Measurements from ENCODE around the gene TRPC6. TPM values are rescaled to one million over a fixed set of nuclear protein-coding genes. Genes with fewer than 3 reads are reported as not detected.

TRPC6 gene
- polyA plus RNA-seq, 1 donor from 2014 or later, result 0.11 TPM

- H3K9ac ChIP-seq (ENCODE audit: low read length), result no peak overlapping the region
- TF ChIP-seq TAF1 (IDR thresholded peaks at IDR 0.05; ENCODE audit: low read depth) (no peak), MXI1 (conservative IDR thresholded peaks at IDR 0.05; ENCODE audit: poor library complexity, severe bottlenecking) (no peak), RAD21 (conservative IDR thresholded peaks at IDR 0.05) (no peak), EP300 (conservative IDR thresholded peaks at IDR 0.05; ENCODE audit: poor library complexity, severe bottlenecking) (no peak), POLR2AphosphoS5 (IDR thresholded peaks at IDR 0.05) (no peak), SMC3 (conservative IDR thresholded peaks at IDR 0.05; ENCODE audit: poor library complexity) (no peak), EZH2 (IDR thresholded peaks at IDR 0.05; ENCODE audit: borderline replicate concordance, insufficient read depth, low read length, poor library complexity, severe bottlenecking) (no peak), CTCF (IDR thresholded peaks at IDR 0.05; ENCODE audit: poor library complexity, severe bottlenecking) (no peak)
- TF ChIP-seq, protein P1, sequence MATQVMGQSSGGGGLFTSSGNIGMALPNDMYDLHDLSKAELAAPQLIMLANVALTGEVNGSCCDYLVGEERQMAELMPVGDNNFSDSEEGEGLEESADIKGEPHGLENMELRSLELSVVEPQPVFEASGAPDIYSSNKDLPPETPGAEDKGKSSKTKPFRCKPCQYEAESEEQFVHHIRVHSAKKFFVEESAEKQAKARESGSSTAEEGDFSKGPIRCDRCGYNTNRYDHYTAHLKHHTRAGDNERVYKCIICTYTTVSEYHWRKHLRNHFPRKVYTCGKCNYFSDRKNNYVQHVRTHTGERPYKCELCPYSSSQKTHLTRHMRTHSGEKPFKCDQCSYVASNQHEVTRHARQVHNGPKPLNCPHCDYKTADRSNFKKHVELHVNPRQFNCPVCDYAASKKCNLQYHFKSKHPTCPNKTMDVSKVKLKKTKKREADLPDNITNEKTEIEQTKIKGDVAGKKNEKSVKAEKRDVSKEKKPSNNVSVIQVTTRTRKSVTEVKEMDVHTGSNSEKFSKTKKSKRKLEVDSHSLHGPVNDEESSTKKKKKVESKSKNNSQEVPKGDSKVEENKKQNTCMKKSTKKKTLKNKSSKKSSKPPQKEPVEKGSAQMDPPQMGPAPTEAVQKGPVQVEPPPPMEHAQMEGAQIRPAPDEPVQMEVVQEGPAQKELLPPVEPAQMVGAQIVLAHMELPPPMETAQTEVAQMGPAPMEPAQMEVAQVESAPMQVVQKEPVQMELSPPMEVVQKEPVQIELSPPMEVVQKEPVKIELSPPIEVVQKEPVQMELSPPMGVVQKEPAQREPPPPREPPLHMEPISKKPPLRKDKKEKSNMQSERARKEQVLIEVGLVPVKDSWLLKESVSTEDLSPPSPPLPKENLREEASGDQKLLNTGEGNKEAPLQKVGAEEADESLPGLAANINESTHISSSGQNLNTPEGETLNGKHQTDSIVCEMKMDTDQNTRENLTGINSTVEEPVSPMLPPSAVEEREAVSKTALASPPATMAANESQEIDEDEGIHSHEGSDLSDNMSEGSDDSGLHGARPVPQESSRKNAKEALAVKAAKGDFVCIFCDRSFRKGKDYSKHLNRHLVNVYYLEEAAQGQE (IDR thresholded peaks at IDR 0.05; ENCODE audit: borderline replicate concordance), result no peak
- H3K27ac ChIP-seq (ENCODE audit: low read length), result no peak overlapping the region
- H3K9me3 ChIP-seq (ENCODE audit: low read length), result no peaks in the 10 kb centered on the region
- no peaks in the 10 kb centered on the region for H3K36me3 ChIP-seq (ENCODE audit: insufficient read depth, low read length)
- H2AFZ ChIP-seq (ENCODE audit: low read depth, low read length), result no peak overlapping the region
- H3K4me3 ChIP-seq (ENCODE audit: low read length), result no peak overlapping the region
- H3K9me2 ChIP-seq (ENCODE audit: insufficient read depth, low read length), result no peaks in the 10 kb centered on the region
- no peaks in the 10 kb centered on the region for H3K79me2 ChIP-seq (replicated peaks; ENCODE audit: insufficient read depth, low read length)
- no peaks in the 10 kb centered on the region for H3F3A ChIP-seq (ENCODE audit: insufficient read depth, low read length, poor library complexity, severe bottlenecking)
- H3K4me2 ChIP-seq (ENCODE audit: low read length), result no peak overlapping the region
- no peaks in the 10 kb centered on the region for H4K20me1 ChIP-seq (ENCODE audit: insufficient read depth)
- H3K27me3 ChIP-seq (ENCODE audit: insufficient read depth, low read depth, low read length), result no peaks in the 10 kb centered on the region
Measured at GRCh38 chr11:101428918-101429317, 154.9 kb downstream of the TRPC6 start.

GRCh38 chr11:101407324-101407723 lies 176.5 kb downstream of the TRPC6 start:
- Histone ChIP-seq H3K9me2 (ENCODE audit: insufficient read depth, low read length) (no peaks in the 10 kb centered on the region), H3K9ac (ENCODE audit: low read length) (no peak overlapping the region), H3K27me3 (ENCODE audit: insufficient read depth, low read depth, low read length) (no peaks in the 10 kb centered on the region), H3K4me3 (ENCODE audit: low read length) (no peak overlapping the region), H3F3A (ENCODE audit: insufficient read depth, low read length, poor library complexity, severe bottlenecking) (no peaks in the 10 kb centered on the region), H3K79me2 (replicated peaks; ENCODE audit: insufficient read depth, low read length) (no peaks in the 10 kb centered on the region), H4K20me1 (ENCODE audit: insufficient read depth) (no peaks in the 10 kb centered on the region), H3K36me3 (ENCODE audit: insufficient read depth, low read length) (no peaks in the 10 kb centered on the region), H3K27ac (ENCODE audit: low read length) (no peak overlapping the region), H3K9me3 (ENCODE audit: low read length) (no peaks in the 10 kb centered on the region), H2AFZ (ENCODE audit: low read depth, low read length) (no peak overlapping the region), H3K4me2 (ENCODE audit: low read length) (no peak overlapping the region)
- TF ChIP-seq MXI1 (conservative IDR thresholded peaks at IDR 0.05; ENCODE audit: poor library complexity, severe bottlenecking) (no peak), RAD21 (conservative IDR thresholded peaks at IDR 0.05) (no peak), EP300 (conservative IDR thresholded peaks at IDR 0.05; ENCODE audit: poor library complexity, severe bottlenecking) (no peak), CTCF (IDR thresholded peaks at IDR 0.05; ENCODE audit: poor library complexity, severe bottlenecking) (no peak), POLR2AphosphoS5 (IDR thresholded peaks at IDR 0.05) (no peak), SMC3 (conservative IDR thresholded peaks at IDR 0.05; ENCODE audit: poor library complexity) (no peak), TAF1 (IDR thresholded peaks at IDR 0.05; ENCODE audit: low read depth) (no peak), EZH2 (IDR thresholded peaks at IDR 0.05; ENCODE audit: borderline replicate concordance, insufficient read depth, low read length, poor library complexity, severe bottlenecking) (no peak)
- TF ChIP-seq, protein P1 (IDR thresholded peaks at IDR 0.05; ENCODE audit: borderline replicate concordance), result no peak
